GM12891 (cell line): Measurements from ENCODE around the gene PFN3.

ENCODE experiments used
- DNase-seq: peaks from one replicate; pipeline ENCODE4 v3.0.0; 2011; ENCODE audit warnings: low spot score; ENCODE audit not compliant: insufficient read length
- FAIRE-seq: peaks from 2 replicates; lab custom pipeline; 2011; peaks lifted over from hg19 to GRCh38; lab: Jason Lieb, UNC
- PAX5 ChIP-seq: IDR thresholded peaks from 2 replicates; pipeline ENCODE4 v1.6.1; 2011; ENCODE audit warnings: low read length, moderate library complexity, mild to moderate bottlenecking; ENCODE audit not compliant: insufficient read depth, severe bottlenecking
- POLR2A ChIP-seq: IDR thresholded peaks from 2 replicates; pipeline ENCODE4 v1.6.1; 2011; ENCODE audit warnings: low read depth, low read length, control low read depth
- POLR2AphosphoS5 ChIP-seq: IDR thresholded peaks from 2 replicates; pipeline ENCODE4 v1.6.1; 2011; ENCODE audit warnings: low read depth, low read length, control low read depth
- POU2F2 ChIP-seq: IDR thresholded peaks from 2 replicates; pipeline ENCODE4 v1.6.1; 2011; ENCODE audit warnings: low read depth, mild to moderate bottlenecking, control low read depth, low read length, moderate library complexity
- SPI1 ChIP-seq: IDR thresholded peaks from 2 replicates; pipeline ENCODE4 v1.6.1; 2011; ENCODE audit warnings: low read depth, low read length, control low read depth
- TAF1 ChIP-seq: IDR thresholded peaks from 2 replicates; pipeline ENCODE4 v1.6.1; 2011; ENCODE audit warnings: low read depth, low read length, control low read depth

Gene PFN3

GRCh38 chr5:177430972-177431316 lies 30.5 kb upstream of the PFN3 start:
- DNase-seq (no peak), FAIRE-seq (no peak)
- TF ChIP-seq SPI1 (peak; percentile 29; the same call in 1 of the 2 replicates), POLR2A (no peak)

GRCh38 chr5:177430140-177430951 lies 29.9 kb upstream of the PFN3 start:
- TF ChIP-seq TAF1 = no peak
- TF ChIP-seq POLR2A = no peak
- TF ChIP-seq PAX5 = no peak
- TF ChIP-seq POLR2AphosphoS5 = no peak
- TF ChIP-seq POU2F2 = no peak
- TF ChIP-seq SPI1 = no peak
- DNase-seq (no peak), FAIRE-seq (peak; percentile 69)

GRCh38 chr5:177429248-177430040 lies 29.0 kb upstream of the PFN3 start:
- peak; percentile 89 for FAIRE-seq
- TF ChIP-seq POLR2A (peak; percentile 52; the same call in 1 of the 2 replicates), POLR2AphosphoS5 (0 out of 2 replicates have a peak, but pooled peaks have one; percentile 31), TAF1 (no peak), POU2F2 (peak; percentile 89), PAX5 (no peak), SPI1 (no peak)
- no peak for DNase-seq

GRCh38 chr5:177428574-177429217 lies 28.2 kb upstream of the PFN3 start:
- TF ChIP-seq PAX5 (no peak), POU2F2 (no peak), TAF1 (no peak), POLR2AphosphoS5 (no peak), POLR2A (no peak; the same call in 1 of the 2 replicates), SPI1 (no peak)
- no peak for FAIRE-seq
- no peak for DNase-seq

GRCh38 chr5:177427919-177428573 lies 27.6 kb upstream of the PFN3 start:
- peak; percentile 60; the same call in 1 of the 2 replicates for TF ChIP-seq POLR2AphosphoS5
- no peak for TF ChIP-seq PAX5
- DNase-seq (no peak), FAIRE-seq (no peak)

- DNase-seq = no peak
- TF ChIP-seq POU2F2 = no peak
- 0 out of 2 replicates have a peak, but pooled peaks have one; percentile 13 for TF ChIP-seq TAF1
- peak; percentile 59; the same call in 1 of the 2 replicates for TF ChIP-seq POLR2A
- peak; percentile 23 for FAIRE-seq
Observed at GRCh38 chr5:177427211-177427822, 26.9 kb upstream of the PFN3 start.

GRCh38 chr5:177426566-177427210 lies 26.2 kb upstream of the PFN3 start, which contains the start of gene GRK6:
Gene GRK6 (plus strand): TSS chr5:177426676. CDS start chr5:177426846, 170 bp downstream.
- peak; percentile 63 for FAIRE-seq
- TF ChIP-seq POU2F2 = no peak
- no peak for TF ChIP-seq PAX5
- no peak for TF ChIP-seq SPI1
- TF ChIP-seq POLR2A = peak; percentile 38; the same call in 1 of the 2 replicates
- TF ChIP-seq POLR2AphosphoS5 = no peak
- TF ChIP-seq TAF1 = peak; percentile 39; the same call in 1 of the 2 replicates
- DNase-seq = no peak

GRCh38 chr5:177425801-177426565 lies 25.5 kb upstream of the PFN3 start:
- FAIRE-seq (peak; percentile 94), DNase-seq (peak; percentile 94)
- TF ChIP-seq TAF1 (peak; percentile 73), POU2F2 (no peak), POLR2AphosphoS5 (peak; percentile 88; the same call in 1 of the 2 replicates), SPI1 (no peak), PAX5 (no peak), POLR2A (peak; percentile 92)
